Retinal pigment epithelial cell (primary cell): ENCODE data around the gene RSPH1.

Source experiments
- DNase-seq: peaks from one replicate; pipeline ENCODE4 v3.0.0-alpha.2; 2010; ENCODE audit warnings: low read depth
- H3K4me3 ChIP-seq: 2 replicates; pipeline ENCODE4 v1.5.1; 2011; ENCODE audit warnings: mild to moderate bottlenecking, low read length, control low read depth, moderate library complexity
- CTCF ChIP-seq: conservative IDR thresholded peaks from 2 replicates; pipeline ENCODE4 v1.5.1; 2011; ENCODE audit warnings: low read depth, low read length, control low read depth, inconsistent platforms

Gene RSPH1

GRCh38 chr21:42430521-42430920, 65.5 kb downstream of the RSPH1 start:
- no peak for DNase-seq
- TF ChIP-seq CTCF, result no peak
- no peak overlapping the region for H3K4me3 ChIP-seq

- no peak for TF ChIP-seq CTCF
- no peak overlapping the region for H3K4me3 ChIP-seq
- no peak for DNase-seq
These were observed 66.2 kb downstream of the RSPH1 start for GRCh38 chr21:42429856-42430255.

- DNase-seq, result no peak
- no peak for TF ChIP-seq CTCF
- no peak overlapping the region for H3K4me3 ChIP-seq
These were observed 67.0 kb downstream of the RSPH1 start for GRCh38 chr21:42429021-42429420.

GRCh38 chr21:42427809-42428419, 68.1 kb downstream of the RSPH1 start:
- DNase-seq, result no peak
- TF ChIP-seq CTCF, result no peak
- no peak overlapping the region for H3K4me3 ChIP-seq

- no peak overlapping the region for H3K4me3 ChIP-seq
- DNase-seq, result no peak
- TF ChIP-seq CTCF, result no peak
These were observed 69.0 kb downstream of the RSPH1 start for GRCh38 chr21:42426876-42427480.

GRCh38 chr21:42426424-42426823, 69.6 kb downstream of the RSPH1 start:
- no peak overlapping the region for H3K4me3 ChIP-seq
- TF ChIP-seq CTCF, result no peak
- no peak for DNase-seq

- DNase-seq, result no peak
- no peak overlapping the region for H3K4me3 ChIP-seq
- no peak for TF ChIP-seq CTCF
These were observed 70.4 kb downstream of the RSPH1 start for GRCh38 chr21:42425591-42425990.
